ENCODE results near the gene CEP41. TPM values are rescaled to one million over a fixed set of nuclear protein-coding genes. Genes with fewer than 3 reads are reported as not detected.

Gene CEP41, protein sequence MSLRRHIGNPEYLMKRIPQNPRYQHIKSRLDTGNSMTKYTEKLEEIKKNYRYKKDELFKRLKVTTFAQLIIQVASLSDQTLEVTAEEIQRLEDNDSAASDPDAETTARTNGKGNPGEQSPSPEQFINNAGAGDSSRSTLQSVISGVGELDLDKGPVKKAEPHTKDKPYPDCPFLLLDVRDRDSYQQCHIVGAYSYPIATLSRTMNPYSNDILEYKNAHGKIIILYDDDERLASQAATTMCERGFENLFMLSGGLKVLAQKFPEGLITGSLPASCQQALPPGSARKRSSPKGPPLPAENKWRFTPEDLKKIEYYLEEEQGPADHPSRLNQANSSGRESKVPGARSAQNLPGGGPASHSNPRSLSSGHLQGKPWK
- total RNA-seq, result 10 to 100 TPM; 18.6 to 23.0 TPM

DNA sequence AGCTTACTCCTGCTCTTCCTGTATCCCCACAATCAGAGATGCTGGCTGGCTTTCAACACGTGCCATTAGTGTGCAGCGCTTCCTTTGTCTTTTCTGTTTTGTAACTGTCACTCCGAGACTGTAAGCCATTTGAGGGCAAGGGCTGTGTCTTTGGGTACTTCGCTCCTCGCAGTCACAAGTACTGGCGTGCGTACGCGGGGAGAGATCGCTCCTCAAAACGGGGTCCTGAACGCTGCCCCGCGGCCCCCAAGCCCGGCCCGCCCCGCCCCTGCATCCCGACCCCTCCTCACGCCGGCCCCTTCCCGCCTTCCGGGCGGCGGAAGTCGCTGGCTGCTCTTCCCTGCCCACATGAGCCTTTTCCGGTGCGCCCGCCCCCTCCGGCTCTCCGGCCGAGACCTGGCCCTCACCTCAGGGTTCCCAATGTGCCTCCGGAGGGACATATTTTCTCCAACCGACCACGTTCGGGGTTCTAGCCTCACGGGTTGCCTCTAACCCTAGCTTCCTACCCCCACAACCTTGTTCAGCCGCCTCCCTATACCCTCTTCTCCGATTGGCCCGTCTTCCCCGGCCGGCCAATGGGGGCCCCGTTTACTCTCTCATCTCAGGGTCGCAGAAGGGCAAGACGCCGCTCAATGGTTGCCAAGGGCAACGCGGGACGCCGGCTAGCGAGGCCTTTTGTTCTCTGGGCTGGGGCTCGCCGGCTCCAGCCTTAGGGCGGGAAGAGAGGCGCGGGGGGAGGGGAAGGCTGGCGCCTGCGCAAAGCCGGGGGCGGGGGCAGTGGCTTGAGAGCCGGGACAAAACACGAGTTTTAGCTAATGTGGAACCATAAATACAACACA is at the start of gene CEP41:
Gene CEP41 (minus strand): TSS at position 490 of the 839 bp plus-strand sequence. CDS start 50 bp downstream, at position 440.

DNA sequence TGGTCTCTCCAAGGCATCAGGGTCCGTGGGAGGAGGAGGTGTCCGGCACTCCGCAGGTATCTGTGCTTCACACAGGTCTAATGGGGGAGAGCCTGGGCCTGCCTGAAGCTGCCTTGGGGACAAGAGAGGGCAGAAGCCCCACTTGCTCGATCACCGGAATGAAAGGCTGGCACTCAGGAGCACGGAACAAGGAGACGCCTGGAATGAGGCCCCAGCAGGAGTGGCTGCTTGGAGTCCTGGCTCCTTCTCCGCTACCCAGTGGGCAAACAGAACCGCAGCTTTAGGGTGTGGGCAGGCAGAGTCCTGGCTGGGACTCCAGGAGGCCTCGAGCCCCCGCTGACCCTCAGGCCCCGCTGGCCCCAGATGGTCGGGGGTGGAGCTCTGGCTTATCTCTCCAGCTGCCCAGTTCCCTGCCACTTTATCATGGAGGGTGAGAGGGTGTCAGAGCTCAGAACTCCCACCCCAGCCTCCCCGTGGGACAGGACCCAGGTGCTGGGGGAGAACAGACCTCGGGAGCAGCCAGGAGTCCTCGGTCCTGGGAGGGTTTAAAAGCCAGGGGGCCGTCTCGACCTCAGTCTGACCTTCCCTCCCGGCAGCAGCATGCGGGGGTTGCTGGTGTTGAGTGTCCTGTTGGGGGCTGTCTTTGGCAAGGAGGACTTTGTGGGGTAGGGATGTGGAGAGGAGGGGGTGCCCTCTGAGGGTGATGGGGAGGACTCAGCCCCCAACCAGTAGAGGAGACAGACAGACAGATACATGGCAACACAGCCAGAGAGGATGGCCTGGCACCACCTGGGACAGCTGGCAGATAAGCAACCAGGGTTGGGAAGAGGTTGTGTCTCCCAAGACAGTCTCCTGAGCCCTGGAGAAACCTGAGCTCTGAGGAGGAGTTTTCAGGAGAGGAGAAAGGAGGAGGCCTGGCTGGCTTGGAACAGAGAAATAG is 60.6 kb downstream of the CEP41 start, which contains the start of gene CPA1:
Gene CPA1 (plus strand): TSS at position 574 of the 940 bp plus-strand sequence. CDS start 27 bp downstream, at position 601.

DNA sequence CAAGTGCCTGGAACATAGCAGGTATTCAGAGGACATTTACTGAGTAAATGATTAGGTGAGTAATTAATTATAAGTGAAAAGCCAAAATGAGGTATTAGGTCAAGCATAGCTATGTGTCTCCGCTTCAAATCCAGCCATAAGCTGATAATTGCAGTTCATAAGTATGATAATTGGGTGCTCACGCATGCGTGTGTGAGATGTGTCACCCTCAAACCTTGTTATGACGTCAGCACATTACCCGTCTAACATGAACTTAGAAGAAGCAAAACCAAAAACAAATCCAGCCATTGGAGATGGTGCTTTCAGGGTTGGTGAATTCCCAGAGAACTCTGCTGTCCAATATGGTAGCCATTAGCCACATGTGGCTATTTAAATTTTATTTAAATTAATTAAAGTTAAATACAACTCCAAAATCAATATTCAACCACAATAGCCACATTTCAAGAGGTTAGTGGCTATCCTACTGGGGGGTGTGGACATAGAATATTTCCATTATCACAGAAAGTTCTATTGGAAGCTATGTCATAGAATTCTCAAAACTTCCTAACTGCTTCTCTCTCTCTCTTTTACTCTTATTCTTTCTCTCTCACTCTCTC is 96.4 kb downstream of the CEP41 start, which contains the start of gene CPA5:
Gene CPA5 (plus strand): TSS at position 546 of the 596 bp plus-strand sequence. CDS start 1,670 bp downstream, outside the sequence.

Small RNA genes within 50 kb of the gene (small RNA-seq; reads per million reads assigned to genes)
- 0 reads per million in 2 donors for gene RF02148
- gene RF02149, result 0 reads per million in 2 donors
- 0 reads per million in 2 donors for gene RF02150

Other genes with a start within 250 kb of the CEP41 start
- 10 to 100 TPM; 22.7 to 30.3 TPM for gene TMEM209, start 235.6 kb downstream of the CEP41 start, total RNA-seq
- gene SSMEM1, start 233.2 kb downstream of the CEP41 start, total RNA-seq, result not detected
- gene CPA2, start 174.2 kb downstream of the CEP41 start, total RNA-seq, result not detected
- under 1 TPM; 0.34 to 0.67 TPM for gene CPA4, start 147.9 kb downstream of the CEP41 start, total RNA-seq
- gene CPA5, start 96.2 kb downstream of the CEP41 start, total RNA-seq, result not detected
- not detected for gene CPA1, start 60.5 kb downstream of the CEP41 start, total RNA-seq
- gene MEST, start 51.1 kb upstream of the CEP41 start, total RNA-seq, result 1 to 10 TPM; 1.3 to 1.7 TPM
- gene COPG2, start 227.7 kb upstream of the CEP41 start, total RNA-seq, result 10 to 100 TPM; 32.3 to 44.7 TPM
- not detected for gene TSGA13, start 245.5 kb upstream of the CEP41 start, total RNA-seq

Measured in melanocyte of skin (primary cell).